Smooth muscle cell (in vitro differentiated cells): Measurements from ENCODE around the gene TBC1D14. TPM values are rescaled to one million over a fixed set of nuclear protein-coding genes. Genes with fewer than 3 reads are reported as not detected.

Experiments used
- DNase-seq: peaks from one replicate; lab custom pipeline; 2025; ENCODE audit not compliant: unreplicated experiment; lab: John Stamatoyannopoulos, UW
- H2AFZ ChIP-seq: fragments of 200-600 bp; sonication (generic); 2 replicates; pipeline ENCODE4 v1.6.0; 2016; ENCODE audit warnings: antibody characterized with exemption, low read depth, mild to moderate bottlenecking
- H3F3A ChIP-seq: fragments of 200-600 bp; sonication (generic); 2 replicates; pipeline ENCODE4 v1.6.0; 2017; ENCODE audit warnings: antibody characterized with exemption, low read depth
- H3K27ac ChIP-seq: fragments of 200-600 bp; sonication (generic); 2 replicates; pipeline ENCODE4 v1.5.1; 2016; ENCODE audit warnings: low read depth, mild to moderate bottlenecking
- H3K27me3 ChIP-seq: fragments of 200-600 bp; sonication (generic); 2 replicates; pipeline ENCODE4 v1.6.1; 2016; ENCODE audit warnings: low read depth, mild to moderate bottlenecking
- H3K36me3 ChIP-seq: fragments of 200-600 bp; sonication (generic); 2 replicates; pipeline ENCODE4 v1.5.1; 2016; ENCODE audit warnings: low read depth
- H3K4me1 ChIP-seq: fragments of 200-600 bp; sonication (generic); 2 replicates; pipeline ENCODE4 v1.5.1; 2016; ENCODE audit warnings: low read depth
- H3K4me2 ChIP-seq: fragments of 200-600 bp; sonication (generic); 2 replicates; pipeline ENCODE4 v1.6.0; 2016; ENCODE audit warnings: mild to moderate bottlenecking
- H3K4me3 ChIP-seq: fragments of 200-600 bp; sonication (generic); 2 replicates; pipeline ENCODE4 v1.5.1; 2016; ENCODE audit warnings: mild to moderate bottlenecking
- H3K79me2 ChIP-seq: fragments of 200-600 bp; sonication (generic); 2 replicates; pipeline ENCODE4 v1.6.0; 2016; ENCODE audit warnings: low read depth, mild to moderate bottlenecking
- H3K9ac ChIP-seq: fragments of 200-600 bp; sonication (generic); 2 replicates; pipeline ENCODE4 v1.6.0; 2016; ENCODE audit warnings: low read depth
- H3K9me3 ChIP-seq: fragments of 200-600 bp; sonication (generic); replicated peaks from 2 replicates; pipeline ENCODE4 v1.5.1; 2016; ENCODE audit warnings: low read depth
- H4K20me1 ChIP-seq: fragments of 200-600 bp; sonication (generic); 2 replicates; pipeline ENCODE4 v1.6.0; 2016; ENCODE audit warnings: low read depth
- WGBS: methylation state at CpG from one replicate; pipeline ENCODE4 v1.1.7; 2016; ENCODE audit warnings: low lambda C conversion rate; 5-methylcytosine and 5-hydroxymethylcytosine counted together
- polyA plus RNA-seq: library from polyadenylated mRNA; unstranded; fragments of >200 nt; fragmentation: Nextera tagmentation; extraction: Ambion mirVana; gene quantifications from 2 replicates; pipeline ENCODE4 v1.2.1, GENCODE V29; 2016
- total RNA-seq: library from RNA; depleted of rRNA; stranded (reverse); fragments of >200 nt; gene quantifications from 2 replicates; pipeline ENCODE4 v1.2.3, GENCODE V29; 2014
- TF ChIP-seq, protein P1 (sequence below): fragments of 200-600 bp; sonication (generic); IDR thresholded peaks from 2 replicates; pipeline ENCODE4 v1.5.1; 2017; ENCODE audit warnings: borderline replicate concordance, mild to moderate bottlenecking, antibody characterized with exemption; ENCODE audit not compliant: insufficient read depth, poor library complexity, severe bottlenecking

The TBC1D14 gene
- total and polyA plus RNA-seq, 2 experiments from 2014 or later, result 13.0 to 24.4 TPM

DNA sequence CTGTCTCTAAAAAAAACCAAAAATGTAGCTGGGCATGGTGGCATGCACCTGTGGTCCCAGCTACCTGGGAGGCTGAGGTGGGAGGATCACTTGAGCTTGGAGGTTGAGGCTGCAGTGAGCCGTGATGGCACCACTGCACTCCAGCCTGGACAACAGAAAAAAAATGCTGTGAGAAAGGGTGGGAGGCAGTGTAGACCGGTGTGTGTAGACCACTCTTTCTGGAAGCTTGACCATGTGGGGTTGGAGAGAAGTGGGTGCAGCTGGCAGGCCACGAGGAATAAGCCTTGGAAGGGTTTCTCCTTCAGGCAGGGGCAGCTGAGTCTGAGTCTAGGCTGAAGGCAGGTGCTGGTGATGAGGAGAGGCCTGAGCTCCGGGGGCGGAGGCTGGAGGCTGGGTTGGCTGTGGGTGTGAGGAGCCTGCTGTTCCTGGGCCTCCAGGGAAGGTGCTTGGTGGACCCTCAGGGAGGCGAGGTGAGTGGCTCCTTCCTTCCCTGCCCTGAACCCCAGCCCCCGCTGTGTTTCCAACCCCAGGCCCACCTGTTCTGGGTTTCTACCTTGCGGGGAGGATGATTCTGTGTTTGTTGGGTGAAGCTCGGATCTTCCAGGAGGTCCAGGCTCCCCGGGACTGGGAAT is 9.3 kb upstream of the TBC1D14 start:
- Histone ChIP-seq H4K20me1 (no peaks in the 10 kb centered on the region), H3K4me3 (no peak overlapping the region), H3K27ac (no peak overlapping the region), H3K79me2 (no peaks in the 10 kb centered on the region), H3K9me3 (no peaks in the 10 kb centered on the region), H3K9ac (no peak overlapping the region), H3F3A (no peaks in the 10 kb centered on the region), H3K36me3 (no peaks in the 10 kb centered on the region), H3K4me1 (no peaks in the 10 kb centered on the region), H3K27me3 (no peaks in the 10 kb centered on the region), H3K4me2 (no peak overlapping the region), H2AFZ (no peak overlapping the region)
- WGBS, result 94% methylated on average over 10 of the region's 10 CpGs
- DNase-seq, result no peak
- TF ChIP-seq, protein P1, sequence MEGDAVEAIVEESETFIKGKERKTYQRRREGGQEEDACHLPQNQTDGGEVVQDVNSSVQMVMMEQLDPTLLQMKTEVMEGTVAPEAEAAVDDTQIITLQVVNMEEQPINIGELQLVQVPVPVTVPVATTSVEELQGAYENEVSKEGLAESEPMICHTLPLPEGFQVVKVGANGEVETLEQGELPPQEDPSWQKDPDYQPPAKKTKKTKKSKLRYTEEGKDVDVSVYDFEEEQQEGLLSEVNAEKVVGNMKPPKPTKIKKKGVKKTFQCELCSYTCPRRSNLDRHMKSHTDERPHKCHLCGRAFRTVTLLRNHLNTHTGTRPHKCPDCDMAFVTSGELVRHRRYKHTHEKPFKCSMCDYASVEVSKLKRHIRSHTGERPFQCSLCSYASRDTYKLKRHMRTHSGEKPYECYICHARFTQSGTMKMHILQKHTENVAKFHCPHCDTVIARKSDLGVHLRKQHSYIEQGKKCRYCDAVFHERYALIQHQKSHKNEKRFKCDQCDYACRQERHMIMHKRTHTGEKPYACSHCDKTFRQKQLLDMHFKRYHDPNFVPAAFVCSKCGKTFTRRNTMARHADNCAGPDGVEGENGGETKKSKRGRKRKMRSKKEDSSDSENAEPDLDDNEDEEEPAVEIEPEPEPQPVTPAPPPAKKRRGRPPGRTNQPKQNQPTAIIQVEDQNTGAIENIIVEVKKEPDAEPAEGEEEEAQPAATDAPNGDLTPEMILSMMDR, result no peak

DNA sequence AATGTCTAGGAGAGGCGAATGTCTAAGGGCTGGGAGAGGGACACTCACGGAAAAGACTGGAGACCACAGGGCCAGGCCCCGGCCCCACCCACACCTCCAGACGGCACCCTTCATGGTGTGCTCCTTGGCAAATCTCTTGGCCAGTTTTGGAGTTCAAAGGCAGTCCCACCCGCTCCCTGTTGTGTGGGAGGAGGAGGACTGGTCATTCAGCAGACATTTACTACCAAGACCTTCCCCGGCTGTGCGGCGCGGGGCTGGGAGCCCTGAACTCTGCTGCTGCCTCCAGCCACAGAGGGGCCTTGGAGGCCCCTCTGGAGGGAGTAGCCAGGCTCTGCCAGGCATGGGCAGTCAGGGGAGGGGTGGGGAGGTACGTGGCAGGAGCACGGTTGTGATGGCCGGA is 8.7 kb upstream of the TBC1D14 start:
- H3F3A ChIP-seq, result no peaks in the 10 kb centered on the region
- TF ChIP-seq, protein P1, result no peak
- no peak overlapping the region for H3K9ac ChIP-seq
- H3K9me3 ChIP-seq, result no peaks in the 10 kb centered on the region
- no peak for DNase-seq
- H3K27me3 ChIP-seq, result no peaks in the 10 kb centered on the region
- H3K4me3 ChIP-seq, result no peak overlapping the region
- no peaks in the 10 kb centered on the region for H3K36me3 ChIP-seq
- no peaks in the 10 kb centered on the region for H3K79me2 ChIP-seq
- no peak overlapping the region for H3K27ac ChIP-seq
- no peaks in the 10 kb centered on the region for H4K20me1 ChIP-seq
- 72% methylated on average over 12 of the region's 12 CpGs for WGBS
- peak overlapping the region; percentile 18 for H2AFZ ChIP-seq
- peak overlapping the region; percentile 51 for H3K4me2 ChIP-seq
- H3K4me1 ChIP-seq, result no peaks in the 10 kb centered on the region

DNA sequence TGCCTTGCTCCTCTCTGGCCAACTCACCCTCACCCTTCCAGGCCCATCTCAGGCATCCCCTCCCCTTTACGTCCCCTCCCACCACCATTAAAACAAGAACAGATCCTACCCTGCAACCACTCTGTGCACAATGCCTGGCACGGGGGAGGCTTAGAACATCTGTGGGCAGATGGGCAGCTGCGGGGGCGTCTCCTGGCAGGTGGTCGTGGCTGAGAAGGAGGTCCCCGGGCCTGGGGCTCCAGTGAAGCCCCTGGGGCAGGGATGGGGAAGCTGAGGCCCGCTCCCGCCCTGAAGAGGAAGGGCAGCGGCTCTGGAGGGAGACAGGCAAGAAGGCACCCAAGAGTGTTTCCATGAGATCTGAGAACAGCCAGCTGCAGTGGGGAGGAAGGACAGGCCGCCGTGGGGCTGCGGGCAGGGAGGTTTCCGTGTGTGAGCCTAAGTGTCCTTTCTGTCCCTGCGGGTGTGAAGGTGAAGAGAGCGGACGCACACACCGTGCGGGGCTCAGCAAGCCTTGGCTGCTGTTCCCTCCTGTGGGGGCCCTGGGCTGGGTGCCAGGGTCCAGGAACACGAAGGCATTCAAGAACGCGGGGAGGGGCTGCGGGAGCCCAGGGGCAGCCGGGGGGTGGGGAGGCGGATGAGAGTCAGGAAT is 7.8 kb upstream of the TBC1D14 start:
- 91% methylated on average over 18 of the region's 24 CpGs for WGBS

More for the DNA sequence above, 7.8 kb upstream of the TBC1D14 start:
- no peaks in the 10 kb centered on the region for H3F3A ChIP-seq
- no peak overlapping the region for H3K4me2 ChIP-seq
- no peak overlapping the region for H3K9ac ChIP-seq
- H3K4me3 ChIP-seq, result no peak overlapping the region
- no peak for DNase-seq
- no peaks in the 10 kb centered on the region for H4K20me1 ChIP-seq
- no peak overlapping the region for H2AFZ ChIP-seq
- H3K27me3 ChIP-seq, result no peaks in the 10 kb centered on the region
- H3K4me1 ChIP-seq, result no peaks in the 10 kb centered on the region
- no peaks in the 10 kb centered on the region for H3K36me3 ChIP-seq
- TF ChIP-seq, protein P1, result no peak
- no peaks in the 10 kb centered on the region for H3K9me3 ChIP-seq
- H3K79me2 ChIP-seq, result no peaks in the 10 kb centered on the region
- H3K27ac ChIP-seq, result no peak overlapping the region
